Measurements from ENCODE around the gene MDC1. TPM values are rescaled to one million over a fixed set of nuclear protein-coding genes. Genes with fewer than 3 reads are reported as not detected.

MDC1 gene
- total and polyA plus RNA-seq, 2 of the 13 experiments (the other 11 are each of a cell fraction or from before 2014, with no cell fraction given): 8.4 to 14.0 TPM

- TF ChIP-seq THAP8 (CRISPR knock-in tag; IDR thresholded peaks at IDR 0.05; ENCODE audit: borderline replicate concordance) (no peak), ZNF513 (CRISPR knock-in tag; conservative IDR thresholded peaks at IDR 0.05) (0 out of 2 replicates have a peak, but pooled peaks have one; percentile 47), MAX (IDR thresholded peaks at IDR 0.05) (peak; percentile 56; the same call in 1 of the 2 replicates), MIER2 (CRISPR knock-in tag; IDR thresholded peaks at IDR 0.05) (no peak), ZBTB2 (CRISPR knock-in tag; IDR thresholded peaks at IDR 0.05; ENCODE audit: low read depth) (0 out of 2 replicates have a peak, but pooled peaks have one; percentile 31), POLR2AphosphoS5 (IDR thresholded peaks at IDR 0.05; ENCODE audit: low read depth, low read length) (no peak), HNF4A (CRISPR knock-in tag; IDR thresholded peaks at IDR 0.05) (0 out of 2 replicates have a peak, but pooled peaks have one; percentile 8), DMTF1 (CRISPR knock-in tag; IDR thresholded peaks at IDR 0.05) (no peak), TAF1 (CRISPR knock-in tag; IDR thresholded peaks at IDR 0.05) (no peak), RBFOX2 (IDR thresholded peaks at IDR 0.05; ENCODE audit: low read depth, low read length) (no peak), ZNF607 (CRISPR knock-in tag; IDR thresholded peaks at IDR 0.05; ENCODE audit: borderline replicate concordance) (peak; percentile 53; the same call in 1 of the 2 replicates), ZFP90 (CRISPR knock-in tag; IDR thresholded peaks at IDR 0.05; ENCODE audit: borderline replicate concordance) (peak; percentile 54; the same call in 1 of the 2 replicates), ZNF558 (CRISPR knock-in tag; IDR thresholded peaks at IDR 0.05; ENCODE audit: borderline replicate concordance) (0 out of 2 replicates have a peak, but pooled peaks have one; percentile 78), FOXO4 (CRISPR knock-in tag; conservative IDR thresholded peaks at IDR 0.05) (no peak), ZNF343 (CRISPR knock-in tag; IDR thresholded peaks at IDR 0.05) (0 out of 2 replicates have a peak, but pooled peaks have one; percentile 9), PHF20 (CRISPR knock-in tag; IDR thresholded peaks at IDR 0.05) (0 out of 2 replicates have a peak, but pooled peaks have one; percentile 31), CREB3 (CRISPR knock-in tag; IDR thresholded peaks at IDR 0.05) (0 out of 2 replicates have a peak, but pooled peaks have one; percentile 13), AGO1 (IDR thresholded peaks at IDR 0.05; ENCODE audit: low read depth, low read length, poor library complexity, severe bottlenecking) (no peak), ZSCAN25 (CRISPR knock-in tag; IDR thresholded peaks at IDR 0.05) (peak; percentile 94), ZNF672 (CRISPR knock-in tag; IDR thresholded peaks at IDR 0.05) (no peak), MYC (CRISPR knock-in tag; IDR thresholded peaks at IDR 0.05; ENCODE audit: borderline replicate concordance) (peak; percentile 25; the same call in 1 of the 2 replicates)
Observed at GRCh38 chr6:30720738-30721197, 3.7 kb upstream of the MDC1 start (continued).

Data from HepG2 (cell line).